ENCODE results near the gene SMG5. TPM values are rescaled to one million over a fixed set of nuclear protein-coding genes. Genes with fewer than 3 reads are reported as not detected.

SMG5 gene
- total and polyA plus RNA-seq, 9 donors = 30.1 to 54.6 (median 38.3) TPM

DNA sequence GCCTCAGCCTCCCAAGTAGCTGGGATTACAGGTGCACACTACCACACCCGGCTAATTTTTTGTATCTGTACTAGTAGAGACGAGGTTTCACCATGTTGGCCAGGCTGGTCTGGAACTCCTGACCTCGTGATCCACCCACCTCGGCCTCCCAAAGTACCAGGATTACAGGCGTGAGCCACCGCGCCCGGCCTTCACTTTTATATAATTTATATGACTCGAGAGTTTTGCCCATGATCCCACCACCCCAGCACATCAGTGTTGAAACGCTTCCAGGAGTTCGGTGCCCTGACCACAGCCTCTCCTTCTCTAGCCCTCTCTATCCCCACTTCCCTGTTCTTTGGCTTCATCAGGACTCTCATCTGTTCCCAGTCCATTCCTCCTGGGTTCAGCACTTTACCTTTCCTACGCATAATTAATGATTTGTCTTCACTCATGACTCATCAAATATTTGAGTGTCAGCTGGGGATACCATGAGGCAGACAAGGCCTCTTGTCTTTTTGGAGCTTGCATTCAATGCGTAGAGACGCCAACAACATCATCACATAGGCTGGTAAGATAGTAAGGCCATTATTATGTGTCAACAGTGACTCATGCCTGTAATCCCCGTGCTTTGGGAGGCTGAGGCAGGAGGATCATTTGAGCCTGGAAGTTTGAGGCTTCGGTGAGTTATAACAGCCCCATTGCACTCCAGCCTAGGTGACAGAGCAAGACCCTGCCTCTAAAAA lies 68.4 kb downstream of the SMG5 start:
- DNase-seq = peak in 2 of 5 donors; percentile 35 to 39
- intact Hi-C loops (cut with DNase I) = no loop called here

DNA sequence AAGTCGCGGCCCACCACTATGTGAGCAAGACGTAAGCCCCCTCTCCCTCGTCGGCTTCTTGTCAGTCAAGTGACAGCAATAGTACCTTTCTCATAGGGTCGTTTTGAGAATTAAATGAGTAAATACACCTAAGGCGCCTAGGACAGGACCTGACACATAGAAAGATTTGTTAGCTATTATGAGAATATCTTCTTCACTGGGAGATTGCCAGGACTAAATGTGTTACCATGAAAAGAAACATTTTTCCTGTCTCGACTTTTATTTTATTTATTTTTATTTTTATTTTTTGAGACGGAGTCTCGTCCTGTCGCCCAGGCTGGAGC lies 69.0 kb downstream of the SMG5 start:
- DNase-seq = no peak
- Histone ChIP-seq H3K9me3 (no peaks in the 10 kb centered on the region), H3K4me1 (ENCODE audit: insufficient read depth) (peaks cover 5% of the 10 kb centered on the region), H3K4me3 (peak overlapping the region; percentile 59), H3K27ac (peak overlapping the region; percentile 89 to 98), H3K36me3 (no peaks in the 10 kb centered on the region), H3K27me3 (no peaks in the 10 kb centered on the region)
- TF ChIP-seq, protein P1, sequence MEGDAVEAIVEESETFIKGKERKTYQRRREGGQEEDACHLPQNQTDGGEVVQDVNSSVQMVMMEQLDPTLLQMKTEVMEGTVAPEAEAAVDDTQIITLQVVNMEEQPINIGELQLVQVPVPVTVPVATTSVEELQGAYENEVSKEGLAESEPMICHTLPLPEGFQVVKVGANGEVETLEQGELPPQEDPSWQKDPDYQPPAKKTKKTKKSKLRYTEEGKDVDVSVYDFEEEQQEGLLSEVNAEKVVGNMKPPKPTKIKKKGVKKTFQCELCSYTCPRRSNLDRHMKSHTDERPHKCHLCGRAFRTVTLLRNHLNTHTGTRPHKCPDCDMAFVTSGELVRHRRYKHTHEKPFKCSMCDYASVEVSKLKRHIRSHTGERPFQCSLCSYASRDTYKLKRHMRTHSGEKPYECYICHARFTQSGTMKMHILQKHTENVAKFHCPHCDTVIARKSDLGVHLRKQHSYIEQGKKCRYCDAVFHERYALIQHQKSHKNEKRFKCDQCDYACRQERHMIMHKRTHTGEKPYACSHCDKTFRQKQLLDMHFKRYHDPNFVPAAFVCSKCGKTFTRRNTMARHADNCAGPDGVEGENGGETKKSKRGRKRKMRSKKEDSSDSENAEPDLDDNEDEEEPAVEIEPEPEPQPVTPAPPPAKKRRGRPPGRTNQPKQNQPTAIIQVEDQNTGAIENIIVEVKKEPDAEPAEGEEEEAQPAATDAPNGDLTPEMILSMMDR (IDR thresholded peaks at IDR 0.05) = no peak
- no peak for TF ChIP-seq EP300 (IDR thresholded peaks at IDR 0.05)
- no peak for TF ChIP-seq POLR2A (IDR thresholded peaks at IDR 0.05)
- intact Hi-C loops (cut with DNase I) = no loop called here
- 4 to 8% (median 6%) methylated on average over 11 of the region's 11 CpGs for WGBS, 3 donors

More for the DNA sequence above, 68.4 kb downstream of the SMG5 start:
- Histone ChIP-seq H3K27me3 (no peaks in the 10 kb centered on the region), H3K9me3 (no peaks in the 10 kb centered on the region), H3K4me1 (ENCODE audit: insufficient read depth) (peaks cover 5% of the 10 kb centered on the region), H3K4me3 (peak overlapping the region; percentile 59), H3K36me3 (no peaks in the 10 kb centered on the region), H3K27ac (peak overlapping the region in 1 of 2 donors; percentile 89)
- TF ChIP-seq, protein P1 (IDR thresholded peaks at IDR 0.05) = no peak
- TF ChIP-seq POLR2A (IDR thresholded peaks at IDR 0.05) (no peak), EP300 (IDR thresholded peaks at IDR 0.05) (no peak)
- 73 to 80% (median 79%) methylated on average over 16 of the region's 16 CpGs for WGBS, 3 donors

DNA sequence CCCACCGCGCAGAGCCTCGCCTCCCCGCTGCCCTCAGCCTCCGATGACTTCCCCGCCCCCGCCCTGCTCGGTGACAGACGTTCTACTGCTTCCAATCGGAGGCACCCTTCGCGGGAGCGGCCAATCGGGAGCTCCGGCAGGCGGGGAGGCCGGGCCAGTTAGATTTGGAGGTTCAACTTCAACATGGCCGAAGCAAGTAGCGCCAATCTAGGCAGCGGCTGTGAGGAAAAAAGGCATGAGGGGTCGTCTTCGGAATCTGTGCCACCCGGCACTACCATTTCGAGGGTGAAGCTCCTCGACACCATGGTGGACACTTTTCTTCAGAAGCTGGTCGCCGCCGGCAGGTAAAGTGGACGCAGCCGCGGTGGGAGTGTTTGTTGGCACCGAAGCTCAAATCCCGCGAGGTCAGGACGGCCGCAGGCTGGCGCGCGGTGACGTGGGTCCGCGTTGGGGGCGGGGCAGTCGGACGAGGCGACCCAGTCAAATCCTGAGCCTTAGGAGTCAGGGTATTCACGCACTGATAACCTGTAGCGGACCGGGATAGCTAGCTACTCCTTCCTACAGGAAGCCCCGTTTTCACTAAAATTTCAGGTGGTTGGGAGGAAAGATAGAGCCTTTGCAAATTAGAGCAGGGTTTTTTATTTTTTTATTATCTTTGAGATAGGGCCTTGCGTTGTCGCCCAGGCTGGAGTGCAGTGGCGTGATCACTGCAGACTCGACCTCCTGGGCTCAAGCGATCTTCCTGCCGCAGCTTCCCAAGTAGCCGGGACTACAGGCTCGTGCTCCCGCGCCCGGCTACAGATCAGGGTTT lies 69.6 kb downstream of the SMG5 start, which contains the start of gene PMF1:
TSS of gene PMF1 (plus strand) at position 175 of the 811 bp plus-strand sequence. CDS start at position 184, 9 bp downstream.
- Histone ChIP-seq H3K27ac (peak within 1 kb of the TSS; percentile 89 to 98), H3K9me3 (no peaks in the 10 kb centered on the region), H3K4me1 (ENCODE audit: insufficient read depth) (peaks cover 5% of the 10 kb centered on the region), H3K36me3 (no peaks in the 10 kb centered on the region), H3K27me3 (no peaks in the 10 kb centered on the region), H3K4me3 (peak within 1 kb of the TSS; percentile 59)
- peak; percentile 65 for TF ChIP-seq EP300 (IDR thresholded peaks at IDR 0.05)
- peak; percentile 65 for TF ChIP-seq POLR2A (IDR thresholded peaks at IDR 0.05)
- TF ChIP-seq, protein P1 (IDR thresholded peaks at IDR 0.05) = no peak
- intact Hi-C loops (cut with DNase I) = no loop called here
- DNase-seq = peak; percentile 95 to 97 (median 96)
- WGBS, 3 donors = 1% methylated on average over 54 to 61 of the region's 61 CpGs

DNA sequence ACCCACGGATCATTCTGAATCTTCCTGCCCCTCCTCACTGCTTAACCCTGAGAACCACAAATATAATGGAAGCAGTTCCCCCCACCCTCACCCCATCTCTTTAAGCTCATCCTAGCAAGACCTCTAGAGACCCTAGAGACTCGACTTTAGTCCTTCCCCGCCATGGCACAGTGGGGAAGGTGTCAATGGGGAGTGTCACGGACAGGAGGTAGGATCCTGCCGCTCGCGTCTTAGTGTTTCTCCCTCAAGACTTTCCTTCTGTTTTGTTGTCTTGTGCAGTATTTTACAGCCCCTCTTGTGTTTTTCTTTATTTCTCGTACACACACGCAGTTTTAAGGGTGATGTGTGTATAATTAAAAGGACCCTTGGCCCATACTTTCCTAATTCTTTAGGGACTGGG lies 70.5 kb downstream of the SMG5 start:
- Histone ChIP-seq H3K4me1 (ENCODE audit: insufficient read depth) (peaks cover 5% of the 10 kb centered on the region), H3K27ac (peak overlapping the region; percentile 89 to 98), H3K9me3 (no peaks in the 10 kb centered on the region), H3K4me3 (peak overlapping the region; percentile 59), H3K27me3 (no peaks in the 10 kb centered on the region), H3K36me3 (no peaks in the 10 kb centered on the region)
- intact Hi-C loops (cut with DNase I) = no loop called here
- 73 to 79% (median 76%) methylated on average over 9 of the region's 9 CpGs for WGBS, 3 donors
- TF ChIP-seq, protein P1 (IDR thresholded peaks at IDR 0.05) = no peak
- no peak for TF ChIP-seq EP300 (IDR thresholded peaks at IDR 0.05)
- no peak for TF ChIP-seq POLR2A (IDR thresholded peaks at IDR 0.05)
- DNase-seq = no peak

All from ovary (tissue), 9 donors.